CMK (cell line): Measurements from ENCODE around the gene AFDN.

Experiments used
- DNase-seq: peaks from one replicate; pipeline ENCODE4 v3.0.0-alpha.2; 2010; ENCODE audit warnings: low read depth

AFDN gene

GRCh38 chr6:167925026-167925425 lies 98.3 kb downstream of the AFDN start:
- no peak for DNase-seq

- no peak for DNase-seq
Observed at GRCh38 chr6:167927246-167927645, 100.5 kb downstream of the AFDN start.

- DNase-seq = no peak
Observed at GRCh38 chr6:167928111-167928510, 101.4 kb downstream of the AFDN start.

- DNase-seq = no peak
Observed at GRCh38 chr6:167930295-167930694, 103.6 kb downstream of the AFDN start.

GRCh38 chr6:167932468-167933276 lies 106.0 kb downstream of the AFDN start:
- DNase-seq = no peak

GRCh38 chr6:167933290-167933689 lies 106.6 kb downstream of the AFDN start:
- DNase-seq = no peak

- DNase-seq = no peak
Observed at GRCh38 chr6:167933847-167934246, 107.1 kb downstream of the AFDN start.

- no peak for DNase-seq
Observed at GRCh38 chr6:167934426-167934864, 107.7 kb downstream of the AFDN start.

GRCh38 chr6:167936051-167936450 lies 109.3 kb downstream of the AFDN start:
- DNase-seq = no peak

GRCh38 chr6:167937301-167937700 lies 110.6 kb downstream of the AFDN start:
- DNase-seq = no peak

- DNase-seq = no peak
Observed at GRCh38 chr6:167937948-167938911, 111.5 kb downstream of the AFDN start.

- no peak for DNase-seq
Observed at GRCh38 chr6:167941822-167942221, 115.1 kb downstream of the AFDN start.

GRCh38 chr6:167944130-167944529 lies 117.4 kb downstream of the AFDN start:
- DNase-seq = no peak

GRCh38 chr6:167946007-167946406 lies 119.3 kb downstream of the AFDN start:
- peak; percentile 5 for DNase-seq

- no peak for DNase-seq
Observed at GRCh38 chr6:167946604-167947003, 119.9 kb downstream of the AFDN start.

- no peak for DNase-seq
Observed at GRCh38 chr6:167947716-167948115, 121.0 kb downstream of the AFDN start.

GRCh38 chr6:167948716-167949115 lies 122.0 kb downstream of the AFDN start:
- no peak for DNase-seq

- DNase-seq = no peak
Observed at GRCh38 chr6:167949121-167949684, 122.5 kb downstream of the AFDN start.

- DNase-seq = no peak
Observed at GRCh38 chr6:167951781-167952511, 125.2 kb downstream of the AFDN start.

GRCh38 chr6:167952512-167952859 lies 125.8 kb downstream of the AFDN start:
- no peak for DNase-seq

GRCh38 chr6:167953551-167953950 lies 126.8 kb downstream of the AFDN start:
- DNase-seq = no peak

GRCh38 chr6:167954151-167954550 lies 127.4 kb downstream of the AFDN start:
- DNase-seq = no peak
